NT2/D1 (cell line): Measurements from ENCODE around the gene LRRC3.

ENCODE experiments used
- SUZ12 ChIP-seq: IDR thresholded peaks from 2 replicates; pipeline ENCODE4 v1.6.1; 2011; ENCODE audit not compliant: insufficient read length, insufficient read depth; ENCODE audit errors: extremely low read depth
- ZNF274 ChIP-seq: IDR thresholded peaks from 2 replicates; pipeline ENCODE4 v1.6.1; 2011; ENCODE audit warnings: mild to moderate bottlenecking, low read depth, low read length

DNA sequence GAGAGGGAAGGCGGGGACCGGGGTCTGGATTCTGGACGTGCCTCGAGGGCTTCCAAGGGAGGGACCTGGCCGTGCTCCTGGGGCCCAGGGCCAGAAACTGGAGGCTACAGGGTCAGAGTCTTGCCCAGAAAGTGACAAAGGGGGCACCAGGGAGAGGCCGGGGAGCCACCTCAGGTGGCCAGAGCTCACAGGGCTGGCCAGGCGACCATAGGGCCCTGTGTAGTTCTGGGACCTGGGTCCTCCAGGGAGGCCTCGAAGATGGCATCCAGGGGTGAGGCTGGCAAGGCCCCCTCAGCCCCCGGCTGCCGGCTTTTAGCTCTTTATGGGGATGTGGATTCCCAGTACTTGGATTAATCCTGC is 14.3 kb upstream of the LRRC3 start:
- TF ChIP-seq SUZ12 (no peak), ZNF274 (no peak)
